Measurements from ENCODE around the gene ISM1.

DNA sequence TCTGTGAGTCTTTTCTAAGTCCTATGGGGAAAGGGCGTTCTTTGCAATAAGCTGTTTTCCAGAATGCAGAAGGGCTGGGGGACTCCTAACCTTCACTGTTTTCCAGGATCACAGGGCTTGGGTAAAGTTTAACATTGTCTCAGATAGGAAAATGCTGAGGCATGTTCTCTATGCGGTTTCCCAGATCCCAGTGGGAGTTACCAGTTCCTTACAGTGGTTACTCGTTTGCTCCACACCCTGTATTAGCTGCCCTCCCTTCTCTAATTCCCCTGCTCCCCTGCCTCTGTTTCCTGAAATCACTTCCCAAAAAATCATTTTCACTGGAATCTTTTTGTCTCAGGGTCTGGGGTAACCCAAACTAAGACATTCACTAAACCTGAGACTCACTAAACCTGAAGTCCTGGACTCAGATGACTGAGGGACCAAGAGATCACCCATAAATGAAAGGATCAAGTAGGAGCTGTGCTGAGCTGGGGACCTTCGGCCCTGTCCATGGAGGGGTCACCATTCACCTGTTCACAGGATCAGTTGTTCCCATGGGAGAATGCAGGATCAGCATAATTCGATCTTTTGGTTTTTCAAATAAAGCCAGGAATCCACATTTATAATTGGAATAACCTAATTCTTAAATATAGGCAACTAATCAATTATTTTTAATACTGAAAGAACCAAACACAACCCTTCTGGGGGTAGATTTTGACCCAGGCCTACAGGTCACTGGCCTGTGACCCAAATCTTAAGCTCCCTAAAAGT is 76.2 kb downstream of the ISM1 start:
- no peak for TF ChIP-seq EZH2 (IDR thresholded peaks at IDR 0.05; ENCODE audit: low read length, missing control alignments)
- TF ChIP-seq, protein P1, sequence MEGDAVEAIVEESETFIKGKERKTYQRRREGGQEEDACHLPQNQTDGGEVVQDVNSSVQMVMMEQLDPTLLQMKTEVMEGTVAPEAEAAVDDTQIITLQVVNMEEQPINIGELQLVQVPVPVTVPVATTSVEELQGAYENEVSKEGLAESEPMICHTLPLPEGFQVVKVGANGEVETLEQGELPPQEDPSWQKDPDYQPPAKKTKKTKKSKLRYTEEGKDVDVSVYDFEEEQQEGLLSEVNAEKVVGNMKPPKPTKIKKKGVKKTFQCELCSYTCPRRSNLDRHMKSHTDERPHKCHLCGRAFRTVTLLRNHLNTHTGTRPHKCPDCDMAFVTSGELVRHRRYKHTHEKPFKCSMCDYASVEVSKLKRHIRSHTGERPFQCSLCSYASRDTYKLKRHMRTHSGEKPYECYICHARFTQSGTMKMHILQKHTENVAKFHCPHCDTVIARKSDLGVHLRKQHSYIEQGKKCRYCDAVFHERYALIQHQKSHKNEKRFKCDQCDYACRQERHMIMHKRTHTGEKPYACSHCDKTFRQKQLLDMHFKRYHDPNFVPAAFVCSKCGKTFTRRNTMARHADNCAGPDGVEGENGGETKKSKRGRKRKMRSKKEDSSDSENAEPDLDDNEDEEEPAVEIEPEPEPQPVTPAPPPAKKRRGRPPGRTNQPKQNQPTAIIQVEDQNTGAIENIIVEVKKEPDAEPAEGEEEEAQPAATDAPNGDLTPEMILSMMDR (conservative IDR thresholded peaks at IDR 0.05 in 1 of 2, IDR thresholded peaks at IDR 0.05 in 1 of 2; ENCODE audit: low read depth in 1 of 2, low read length in 2 of 2): no peak
